NB4 (cell line): Measurements from ENCODE around the gene TCTN3.

Experiments
- CTCF ChIP-seq: IDR thresholded peaks from one replicate; pipeline ENCODE4 v1.5.1; 2012; ENCODE audit warnings: low read depth, low read length
- MAX ChIP-seq: IDR thresholded peaks from 2 replicates; pipeline ENCODE4 v1.6.1; 2011; ENCODE audit warnings: low read depth, low read length
- MYC ChIP-seq: IDR thresholded peaks from 2 replicates; pipeline ENCODE4 v1.6.1; 2011; ENCODE audit warnings: low read depth, low read length
- POLR2A ChIP-seq: IDR thresholded peaks from 2 replicates; pipeline ENCODE4 v1.6.1; 2011; ENCODE audit warnings: mild to moderate bottlenecking; ENCODE audit not compliant: insufficient read length; ENCODE audit errors: extremely low read depth

- TF ChIP-seq CTCF (no peak), POLR2A (no peak), MAX (no peak), MYC (no peak)
Observed at GRCh38 chr10:95697429-95697828, 3.7 kb upstream of the TCTN3 start.
